Common myeloid progenitor, CD34-positive (primary cell): ENCODE data around the gene NAT8L.

ENCODE experiments used
- CTCF ChIA-PET: fragments of 350-600 bp; sonication (Branson Sonifier 250); formaldehyde crosslinking; loops from one replicate; lab custom pipeline; 2021; ENCODE audit warnings: antibody characterized with exemption; lab: Charles Lee
- POLR2A ChIA-PET: fragments of 350-600 bp; sonication (Branson Sonifier 250); formaldehyde crosslinking; loops from one replicate; lab custom pipeline; 2021; ENCODE audit warnings: antibody characterized with exemption; lab: Charles Lee
- DNase-seq, 3 donors: peaks; one replicate each; pipeline versions ENCODE4 v3.0.0 to v3.0.0-alpha.2; 2013
- H3K27ac ChIP-seq, 2 experiments: 1 replicate in 1 of 2; 2 replicates in 1 of 2; pipeline ENCODE4 v1.7.0; 2013; ENCODE audit warnings: inconsistent platforms in 2 of 2, low read length in 2 of 2, mild to moderate bottlenecking in 2 of 2, low read depth in 1 of 2, moderate library complexity in 1 of 2; ENCODE audit not compliant: severe bottlenecking in 2 of 2, insufficient read depth in 1 of 2, poor library complexity in 1 of 2
- H3K27me3 ChIP-seq, 5 experiments: replicated peaks in 2 of 5; 1 replicate in 3 of 5; 2 replicates in 2 of 5; pipeline versions ENCODE4 v1.6.1 to v1.7.0; 2013; ENCODE audit warnings: low read length in 4 of 5, mild to moderate bottlenecking in 2 of 5, moderate library complexity in 2 of 5, inconsistent platforms in 1 of 5; ENCODE audit not compliant: insufficient read depth in 5 of 5, control insufficient read depth in 4 of 5
- H3K36me3 ChIP-seq, 4 experiments: 1 replicate in 2 of 4; 2 replicates in 2 of 4; pipeline versions ENCODE4 v1.6.1 to v1.7.0; 2013; ENCODE audit warnings: low read length in 3 of 4, control low read depth in 1 of 4, mild to moderate bottlenecking in 1 of 4; ENCODE audit not compliant: control insufficient read depth in 4 of 4, insufficient read depth in 4 of 4
- H3K4me1 ChIP-seq, 4 experiments: 1 replicate in 3 of 4; 2 replicates in 1 of 4; pipeline versions ENCODE4 v1.6.1 to v1.7.1; 2013; ENCODE audit warnings: low read length in 3 of 4, mild to moderate bottlenecking in 3 of 4, control low read depth in 1 of 4, inconsistent platforms in 1 of 4, moderate library complexity in 1 of 4; ENCODE audit not compliant: control insufficient read depth in 4 of 4, insufficient read depth in 4 of 4; ENCODE audit errors: control extremely low read depth in 1 of 4
- H3K4me3 ChIP-seq, 7 experiments: 1 replicate in 4 of 7; 2 replicates in 3 of 7; pipeline versions ENCODE4 v1.5.1 to v1.7.0; 2013; ENCODE audit warnings: mild to moderate bottlenecking in 7 of 7, low read length in 6 of 7, moderate library complexity in 6 of 7, inconsistent platforms in 2 of 7, low read depth in 2 of 7, control low read depth in 1 of 7; ENCODE audit not compliant: insufficient read depth in 4 of 7, control insufficient read depth in 1 of 7; ENCODE audit errors: extremely low read depth in 1 of 7
- H3K9me3 ChIP-seq, 5 experiments: 1 replicate in 4 of 5; 2 replicates in 1 of 5; pipeline versions ENCODE4 v1.6.1 to v1.7.1; 2013; ENCODE audit warnings: low read length in 4 of 5, mild to moderate bottlenecking in 2 of 5, inconsistent platforms in 1 of 5, low read depth in 1 of 5, moderate library complexity in 1 of 5; ENCODE audit not compliant: control insufficient read depth in 4 of 5, insufficient read depth in 2 of 5; ENCODE audit errors: control extremely low read depth in 1 of 5
- WGBS: methylation state at CpG from one replicate; pipeline ENCODE4 v1.1.5; 2013; ENCODE audit not compliant: insufficient coverage; 5-methylcytosine and 5-hydroxymethylcytosine counted together

The NAT8L gene

DNA sequence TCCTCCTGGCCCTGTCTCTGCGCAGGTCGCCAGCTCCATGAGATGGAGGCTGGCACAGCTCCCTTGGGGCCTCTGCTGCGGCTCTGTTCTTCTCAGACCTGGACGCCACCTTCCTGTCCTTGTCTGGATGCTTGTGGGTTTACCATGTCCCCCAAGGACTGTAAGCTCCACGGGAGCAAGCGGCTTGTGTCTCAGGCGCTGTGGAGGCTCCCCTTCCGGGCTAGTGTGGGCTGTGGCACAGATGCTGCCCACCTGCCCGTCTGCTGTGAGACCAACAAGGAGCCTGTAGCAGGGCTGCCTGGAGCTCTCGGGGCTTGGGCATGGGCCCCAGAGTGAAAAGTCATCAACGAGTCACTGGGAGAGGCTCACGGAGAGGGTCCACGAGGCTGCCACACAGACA is 25.2 kb downstream of the NAT8L start:
- 97% methylated on average over 13 of the region's 13 CpGs for WGBS
- ChIA-PET CTCF (interaction anchor here (1.0 kb wide), 1 partner anchor 8 kb away, joined by 3 read pairs; no protein-coding TSS in a partner anchor), POLR2A (no interaction called here)
- no peak overlapping the region for H3K4me3 ChIP-seq
- no peak overlapping the region for H3K27ac ChIP-seq
- DNase-seq: no peak
- no peaks in the 10 kb centered on the region for H3K36me3 ChIP-seq
- peaks cover 0 to 5% (median 1%) of the 10 kb centered on the region in 5 experiments for H3K27me3 ChIP-seq
- H3K9me3 ChIP-seq: peaks cover 0 to 4% (median 0%) of the 10 kb centered on the region in 5 experiments
- no peaks in the 10 kb centered on the region for H3K4me1 ChIP-seq

DNA sequence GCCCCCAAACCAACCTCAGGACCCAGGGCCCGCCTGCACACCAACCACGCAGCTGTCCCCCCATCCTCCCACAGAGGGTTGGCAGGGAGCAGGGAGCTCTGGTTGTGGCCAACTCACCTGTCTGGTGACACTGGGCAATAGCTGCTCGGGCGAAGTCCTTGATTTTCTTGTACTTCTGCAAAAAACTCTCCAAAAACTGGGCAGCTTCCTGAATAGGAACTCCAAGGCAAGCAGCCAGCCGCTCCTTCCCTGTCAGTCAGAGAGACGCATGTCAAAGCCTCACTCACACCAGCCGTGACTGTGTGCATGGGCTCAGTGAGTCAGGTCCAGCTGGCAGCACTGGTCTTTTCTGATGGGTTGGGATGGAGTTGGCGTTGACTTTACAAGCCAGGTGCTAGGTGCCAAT is 26.4 kb downstream of the NAT8L start:
- no peaks in the 10 kb centered on the region for H3K4me1 ChIP-seq
- H3K9me3 ChIP-seq: peaks cover 0 to 4% (median 0%) of the 10 kb centered on the region in 5 experiments
- ChIA-PET POLR2A (no interaction called here), CTCF (no interaction called here)
- no peaks in the 10 kb centered on the region for H3K36me3 ChIP-seq
- H3K27me3 ChIP-seq: peaks cover 0 to 5% (median 1%) of the 10 kb centered on the region in 5 experiments
- no peak overlapping the region for H3K27ac ChIP-seq
- no peak for DNase-seq
- H3K4me3 ChIP-seq: no peak overlapping the region
- 96% methylated on average over 8 of the region's 8 CpGs for WGBS

DNA sequence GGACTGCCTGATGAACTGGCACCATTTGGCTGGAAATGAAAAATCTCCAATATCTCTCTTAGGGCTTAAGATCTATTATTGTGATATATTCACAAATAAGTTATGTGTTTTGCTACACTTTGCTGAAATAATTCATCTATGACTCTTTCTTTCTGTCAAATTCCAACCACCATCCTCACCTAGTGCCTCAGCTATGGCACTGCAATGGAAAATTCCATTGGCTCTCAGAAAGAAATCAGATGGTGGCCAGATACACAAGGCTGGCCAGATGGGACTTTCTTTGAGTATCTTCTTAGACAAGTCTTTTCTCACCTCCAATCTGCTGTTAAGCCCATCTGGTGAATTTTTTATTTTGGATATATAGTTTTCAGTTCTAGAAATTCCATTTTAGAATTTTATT is 28.0 kb downstream of the NAT8L start:
- DNase-seq: no peak
- H3K4me3 ChIP-seq: no peak overlapping the region
- no peaks in the 10 kb centered on the region for H3K36me3 ChIP-seq
- no peaks in the 10 kb centered on the region for H3K4me1 ChIP-seq
- peaks cover 0 to 9% (median 1%) of the 10 kb centered on the region in 5 experiments for H3K27me3 ChIP-seq
- H3K27ac ChIP-seq: no peak overlapping the region
- peaks cover 0 to 4% (median 0%) of the 10 kb centered on the region in 5 experiments for H3K9me3 ChIP-seq
- ChIA-PET POLR2A (no interaction called here), CTCF (no interaction called here)

DNA sequence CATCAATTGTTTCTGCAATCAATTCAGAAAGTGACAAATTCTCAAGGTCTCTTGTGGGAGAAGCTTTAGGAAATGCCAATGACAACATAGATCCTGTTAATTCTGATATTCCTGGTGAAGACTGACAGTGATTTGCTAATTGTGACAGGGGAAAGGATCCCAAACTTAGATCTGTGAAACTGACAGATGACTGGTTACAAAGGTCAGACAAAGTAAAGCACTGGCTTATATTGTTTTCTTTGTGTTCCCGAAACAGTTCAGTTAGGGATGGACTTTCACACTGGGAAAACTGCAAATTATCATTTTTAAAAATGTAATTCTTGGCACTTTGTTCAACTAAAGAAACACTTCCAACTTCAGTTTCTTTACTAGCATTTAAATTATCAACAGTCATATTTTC is 30.1 kb downstream of the NAT8L start:
- Histone ChIP-seq H3K27me3 (peaks cover 0 to 7% (median 1%) of the 10 kb centered on the region in 5 experiments), H3K36me3 (no peaks in the 10 kb centered on the region), H3K4me1 (no peaks in the 10 kb centered on the region), H3K4me3 (no peak overlapping the region), H3K27ac (no peak overlapping the region), H3K9me3 (peaks cover 0 to 4% (median 0%) of the 10 kb centered on the region in 5 experiments)
- DNase-seq: no peak
- 100% methylated on average over 1 of the region's 1 CpG for WGBS
- CTCF ChIA-PET: no interaction called here
- POLR2A ChIA-PET: no interaction called here

DNA sequence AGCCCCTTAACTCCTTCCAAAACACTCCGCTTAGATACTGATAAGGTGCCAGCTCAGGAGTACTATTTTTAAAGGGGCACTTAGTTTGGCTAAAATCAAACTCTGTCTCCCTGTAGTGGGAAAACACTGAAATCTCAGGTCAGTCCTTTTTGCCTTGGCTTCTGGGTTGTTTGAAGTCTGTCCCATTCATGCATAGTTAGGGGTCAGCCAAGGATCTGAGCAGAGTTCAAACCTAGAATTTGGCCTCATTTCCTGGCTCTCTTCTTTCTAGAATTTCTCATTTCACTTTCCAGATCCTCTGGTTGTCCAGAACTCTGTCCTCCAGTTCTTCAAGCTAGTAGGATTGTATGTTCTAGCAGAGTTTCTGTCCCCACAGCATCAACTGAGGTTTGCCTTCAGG is 31.5 kb downstream of the NAT8L start:
- Histone ChIP-seq H3K4me1 (no peaks in the 10 kb centered on the region), H3K27me3 (peaks cover 0 to 7% (median 0%) of the 10 kb centered on the region in 5 experiments), H3K36me3 (no peaks in the 10 kb centered on the region), H3K9me3 (peaks cover 0 to 6% (median 4%) of the 10 kb centered on the region in 5 experiments), H3K27ac (no peak overlapping the region), H3K4me3 (no peak overlapping the region)
- ChIA-PET POLR2A (no interaction called here), CTCF (no interaction called here)
- no peak for DNase-seq
- WGBS: 100% methylated on average over 1 of the region's 1 CpG

DNA sequence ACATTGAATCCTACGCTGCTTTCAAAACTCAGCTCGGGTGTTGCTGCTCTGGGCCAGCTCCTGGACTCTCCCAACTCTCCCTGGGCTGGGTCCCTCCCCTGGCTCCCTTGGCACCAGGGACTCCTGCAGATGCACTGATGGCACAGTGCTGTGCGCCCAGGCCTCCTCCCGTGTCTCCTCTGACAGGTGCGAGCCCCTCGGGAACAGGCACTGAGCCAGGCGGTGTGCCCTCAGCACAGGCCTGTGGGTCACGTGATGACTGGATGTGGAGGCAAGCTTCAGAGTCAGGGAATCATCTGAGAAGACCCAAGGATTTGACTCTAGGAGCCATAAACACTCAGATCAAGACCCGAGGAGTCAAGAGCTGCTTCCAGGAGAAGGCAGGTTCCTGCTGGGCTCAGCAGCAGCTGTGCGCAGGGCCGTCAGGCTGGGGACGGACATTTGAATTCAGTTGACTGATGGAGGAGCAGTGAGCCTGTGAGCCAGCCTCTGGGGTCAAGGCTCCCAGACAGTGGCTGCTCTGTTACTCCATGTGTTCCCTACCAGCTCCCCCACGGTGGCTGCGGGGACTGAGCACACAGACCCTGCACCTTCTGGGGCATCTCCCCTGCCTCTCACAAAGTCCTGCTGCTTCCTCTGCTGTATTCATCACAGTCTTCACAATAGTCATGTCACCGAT is 33.0 kb downstream of the NAT8L start:
- peaks cover 0 to 20% (median 14%) of the 10 kb centered on the region in 5 experiments for H3K9me3 ChIP-seq
- no peak for DNase-seq
- WGBS: 94% methylated on average over 15 of the region's 15 CpGs
- peaks cover 0 to 7% (median 0%) of the 10 kb centered on the region in 5 experiments for H3K27me3 ChIP-seq
- no peaks in the 10 kb centered on the region for H3K4me1 ChIP-seq
- H3K4me3 ChIP-seq: no peak overlapping the region
- POLR2A ChIA-PET: no interaction called here
- no peak overlapping the region for H3K27ac ChIP-seq
- H3K36me3 ChIP-seq: no peaks in the 10 kb centered on the region
- CTCF ChIA-PET: interaction anchor here (1.1 kb wide), 1 partner anchor 8 kb away, joined by 3 read pairs; no protein-coding TSS in a partner anchor

DNA sequence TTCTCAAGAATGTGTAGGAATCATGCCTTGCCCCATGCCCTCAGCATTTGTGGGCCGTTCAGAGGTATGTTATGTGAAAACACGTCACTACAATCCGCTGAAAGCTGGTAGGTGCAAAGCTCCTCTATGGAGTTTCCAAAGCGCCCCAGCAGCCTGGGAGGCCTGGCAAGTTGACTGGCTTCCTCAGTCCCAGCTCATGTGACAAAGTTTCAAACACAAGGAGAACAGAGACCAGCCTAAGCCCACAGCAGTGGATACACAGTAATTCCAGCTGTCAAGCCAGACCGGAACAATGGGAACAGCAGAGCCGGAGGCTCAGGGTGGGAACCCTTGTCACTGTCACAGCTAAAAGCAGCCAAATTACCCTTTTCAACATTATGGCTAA is 33.5 kb downstream of the NAT8L start:
- Histone ChIP-seq H3K36me3 (no peaks in the 10 kb centered on the region), H3K27me3 (peaks cover 0 to 7% (median 0%) of the 10 kb centered on the region in 5 experiments), H3K4me3 (no peak overlapping the region), H3K9me3 (peaks cover 0 to 22% (median 14%) of the 10 kb centered on the region in 5 experiments), H3K27ac (no peak overlapping the region), H3K4me1 (no peaks in the 10 kb centered on the region)
- CTCF ChIA-PET: interaction anchor here (0.5 to 1.1 kb wide), 2 partner anchors 9 to 817 kb away, joined by 3 read pairs; no protein-coding TSS in a partner anchor
- no peak for DNase-seq
- 96% methylated on average over 6 of the region's 6 CpGs for WGBS
- POLR2A ChIA-PET: no interaction called here
